Liver (tissue), 9 donors: ENCODE measurements around the gene KRT86. TPM values are rescaled to one million over a fixed set of nuclear protein-coding genes. Genes with fewer than 3 reads are reported as not detected.

ENCODE experiments used
- DNase-seq: peaks from one replicate; pipeline ENCODE4 v3.0.0-alpha.2; 2017; ENCODE audit warnings: low spot score
- H3K27ac ChIP-seq, 2 donors: one replicate each; pipeline ENCODE4 v1.7.0; 2013; ENCODE audit warnings: inconsistent platforms in 2 of 2, low read length in 2 of 2, control low read depth in 1 of 2, low read depth in 1 of 2, mild to moderate bottlenecking in 1 of 2
- H3K27me3 ChIP-seq, 4 donors: one replicate each; pipeline versions ENCODE4 v1.6.1 to v1.7.0; 2013; ENCODE audit warnings: low read length in 3 of 4, inconsistent platforms in 1 of 4, mild to moderate bottlenecking in 1 of 4, moderate library complexity in 1 of 4; ENCODE audit not compliant: control insufficient read depth in 4 of 4, insufficient read depth in 4 of 4
- H3K36me3 ChIP-seq, 4 donors: one replicate each; pipeline versions ENCODE4 v1.6.1 to v1.7.0; 2013; ENCODE audit warnings: low read length in 3 of 4, mild to moderate bottlenecking in 3 of 4, low read depth in 1 of 4, moderate library complexity in 1 of 4; ENCODE audit not compliant: control insufficient read depth in 4 of 4, insufficient read depth in 3 of 4
- H3K4me1 ChIP-seq, 4 donors: one replicate each; pipeline versions ENCODE4 v1.6.1 to v1.7.0; 2013; ENCODE audit warnings: low read length in 3 of 4, mild to moderate bottlenecking in 3 of 4, moderate library complexity in 1 of 4; ENCODE audit not compliant: control insufficient read depth in 4 of 4, insufficient read depth in 4 of 4
- H3K4me3 ChIP-seq, 3 donors: one replicate each; pipeline versions ENCODE4 v1.6.1 to v1.7.0; 2013; ENCODE audit warnings: low read length in 3 of 3, control low read depth in 1 of 3, low read depth in 1 of 3, mild to moderate bottlenecking in 1 of 3
- H3K9ac ChIP-seq, 2 donors: one replicate each; pipeline ENCODE4 v1.7.0; 2013; ENCODE audit warnings: low read length in 2 of 2, mild to moderate bottlenecking in 2 of 2, moderate library complexity in 2 of 2, control low read depth in 1 of 2, low read depth in 1 of 2
- H3K9me3 ChIP-seq, 4 donors: one replicate each; pipeline versions ENCODE4 v1.6.1 to v1.7.0; 2013; ENCODE audit warnings: low read length in 3 of 4; ENCODE audit not compliant: control insufficient read depth in 4 of 4
- FOXA1 ChIP-seq: IDR thresholded peaks from 2 replicates; pipeline ENCODE4 v1.6.1; 2016; ENCODE audit warnings: antibody characterized with exemption
- HNF4A ChIP-seq, 2 donors: conservative IDR thresholded peaks; 2 replicates each; pipeline ENCODE4 v1.6.1; 2016; ENCODE audit warnings: antibody characterized with exemption in 2 of 2, mild to moderate bottlenecking in 2 of 2
- HNF4G ChIP-seq: IDR thresholded peaks from 2 replicates; pipeline ENCODE4 v1.6.1; 2016; ENCODE audit warnings: antibody characterized with exemption
- JUND ChIP-seq, 2 donors: IDR thresholded peaks; 2 replicates each; pipeline ENCODE4 v1.6.1; 2016; ENCODE audit warnings: antibody characterized with exemption in 2 of 2
- YY1 ChIP-seq: IDR thresholded peaks from 2 replicates; pipeline ENCODE4 v1.6.1; 2016; ENCODE audit warnings: antibody characterized with exemption, mild to moderate bottlenecking
- WGBS: extraction: QIAGEN DNeasy Blood & Tissue Kit; methylation state at CpG from one replicate; pipeline ENCODE4 v1.1.7; 2013; 5-methylcytosine and 5-hydroxymethylcytosine counted together
- polyA plus RNA-seq, 2 donors: library from polyadenylated mRNA; stranded (reverse) in 1 of 2; unstranded in 1 of 2; fragments of 200-250 nt in 1 of 2; fragments of >200 nt in 1 of 2; fragmentation: Nextera tagmentation in 1 of 2; extraction: Ambion mirVana in 1 of 2; gene quantifications; one replicate each; pipeline versions ENCODE4 v1.2.1 to v1.2.3, GENCODE V29; 2013 to 2015
- total RNA-seq, 2 donors: library from RNA; depleted of rRNA; stranded (reverse); fragments of >200 nt; gene quantifications; one replicate each; pipeline ENCODE4 v1.2.3, GENCODE V29; 2014
- TF ChIP-seq, protein P1 (sequence below): IDR thresholded peaks from 2 replicates; pipeline ENCODE4 v1.6.1; 2016; ENCODE audit warnings: antibody characterized with exemption
- TF ChIP-seq, protein P2 (sequence below): fragments of 150-350 bp; IDR thresholded peaks from 2 replicates; pipeline ENCODE4 v1.5.1; 2017; ENCODE audit warnings: improper control_type of control experiment, low read depth, low read length; ENCODE audit not compliant: missing input control
- TF ChIP-seq, protein P3 (sequence below): IDR thresholded peaks from 2 replicates; pipeline ENCODE4 v1.6.1; 2016; ENCODE audit warnings: antibody characterized with exemption, mild to moderate bottlenecking
- donor health status: healthy.
- donor health status: healthy.
- donor health status: healthy.
- donor health status: healthy.
- donor health status: healthy.

Gene KRT86
- total and polyA plus RNA-seq, 4 donors = 0.08 TPM; not detected in 3

DNA sequence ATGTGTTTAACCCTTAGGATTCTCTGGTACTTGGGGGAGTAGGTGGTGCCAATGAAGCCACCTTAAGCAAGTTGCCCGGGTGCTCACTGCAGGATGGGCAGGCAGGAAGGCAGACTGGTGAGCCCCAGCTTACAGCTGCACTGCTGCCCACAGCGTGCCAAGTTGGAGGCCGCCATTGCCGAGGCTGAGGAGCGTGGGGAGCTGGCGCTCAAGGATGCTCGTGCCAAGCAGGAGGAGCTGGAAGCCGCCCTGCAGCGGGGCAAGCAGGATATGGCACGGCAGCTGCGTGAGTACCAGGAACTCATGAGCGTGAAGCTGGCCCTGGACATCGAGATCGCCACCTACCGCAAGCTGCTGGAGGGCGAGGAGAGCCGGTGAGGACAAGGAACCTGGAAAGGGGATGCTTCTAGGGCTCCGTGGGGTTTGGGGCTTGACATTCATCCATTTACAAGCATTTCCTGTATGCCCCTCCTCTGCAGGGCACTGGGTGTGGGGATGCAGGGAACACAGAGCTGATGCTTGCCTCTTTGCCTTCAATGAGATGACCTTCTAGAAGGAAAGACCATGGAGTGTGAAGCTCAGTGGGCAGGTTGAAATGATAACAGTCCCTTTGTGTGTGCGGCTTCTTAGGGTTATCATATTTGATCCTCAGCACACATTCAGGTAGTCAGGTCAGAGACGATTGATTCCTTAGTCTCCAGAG, 29.0 kb upstream of the KRT86 start (continued):
- TF ChIP-seq, protein P1, sequence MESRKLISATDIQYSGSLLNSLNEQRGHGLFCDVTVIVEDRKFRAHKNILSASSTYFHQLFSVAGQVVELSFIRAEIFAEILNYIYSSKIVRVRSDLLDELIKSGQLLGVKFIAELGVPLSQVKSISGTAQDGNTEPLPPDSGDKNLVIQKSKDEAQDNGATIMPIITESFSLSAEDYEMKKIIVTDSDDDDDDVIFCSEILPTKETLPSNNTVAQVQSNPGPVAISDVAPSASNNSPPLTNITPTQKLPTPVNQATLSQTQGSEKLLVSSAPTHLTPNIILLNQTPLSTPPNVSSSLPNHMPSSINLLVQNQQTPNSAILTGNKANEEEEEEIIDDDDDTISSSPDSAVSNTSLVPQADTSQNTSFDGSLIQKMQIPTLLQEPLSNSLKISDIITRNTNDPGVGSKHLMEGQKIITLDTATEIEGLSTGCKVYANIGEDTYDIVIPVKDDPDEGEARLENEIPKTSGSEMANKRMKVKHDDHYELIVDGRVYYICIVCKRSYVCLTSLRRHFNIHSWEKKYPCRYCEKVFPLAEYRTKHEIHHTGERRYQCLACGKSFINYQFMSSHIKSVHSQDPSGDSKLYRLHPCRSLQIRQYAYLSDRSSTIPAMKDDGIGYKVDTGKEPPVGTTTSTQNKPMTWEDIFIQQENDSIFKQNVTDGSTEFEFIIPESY = no peak

DNA sequence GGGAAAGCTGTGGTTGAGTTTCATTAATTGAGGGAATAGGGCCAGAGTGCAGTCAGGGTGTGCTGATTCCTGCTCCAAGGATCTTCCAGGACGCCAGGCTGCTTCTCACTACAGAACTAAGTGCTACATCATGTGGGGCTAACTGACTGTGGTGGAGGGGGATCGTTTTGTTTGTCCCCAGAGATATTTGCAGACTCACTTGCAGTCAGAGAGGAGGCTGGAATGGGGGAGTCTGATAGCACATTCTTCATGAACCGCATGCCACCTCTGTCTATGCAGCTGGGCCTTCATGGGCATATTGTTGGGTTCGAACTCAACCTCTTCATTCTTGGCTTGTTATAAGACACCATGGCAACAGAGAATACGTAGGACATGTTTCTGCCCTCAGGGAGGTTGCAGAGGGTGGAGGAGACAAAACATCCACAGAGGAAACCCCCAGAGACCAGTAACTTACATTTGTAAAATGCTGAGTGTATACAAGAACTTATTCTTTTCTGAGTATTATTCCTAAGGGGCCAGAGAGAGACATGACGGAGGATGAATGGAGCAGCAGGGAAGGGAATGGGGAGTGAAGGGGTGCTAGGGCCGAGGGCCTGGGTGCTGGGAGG, 28.4 kb upstream of the KRT86 start:
- H3K9me3 ChIP-seq = no peaks in the 10 kb centered on the region
- WGBS = 70% methylated on average over 7 of the region's 7 CpGs
- TF ChIP-seq, protein P2, sequence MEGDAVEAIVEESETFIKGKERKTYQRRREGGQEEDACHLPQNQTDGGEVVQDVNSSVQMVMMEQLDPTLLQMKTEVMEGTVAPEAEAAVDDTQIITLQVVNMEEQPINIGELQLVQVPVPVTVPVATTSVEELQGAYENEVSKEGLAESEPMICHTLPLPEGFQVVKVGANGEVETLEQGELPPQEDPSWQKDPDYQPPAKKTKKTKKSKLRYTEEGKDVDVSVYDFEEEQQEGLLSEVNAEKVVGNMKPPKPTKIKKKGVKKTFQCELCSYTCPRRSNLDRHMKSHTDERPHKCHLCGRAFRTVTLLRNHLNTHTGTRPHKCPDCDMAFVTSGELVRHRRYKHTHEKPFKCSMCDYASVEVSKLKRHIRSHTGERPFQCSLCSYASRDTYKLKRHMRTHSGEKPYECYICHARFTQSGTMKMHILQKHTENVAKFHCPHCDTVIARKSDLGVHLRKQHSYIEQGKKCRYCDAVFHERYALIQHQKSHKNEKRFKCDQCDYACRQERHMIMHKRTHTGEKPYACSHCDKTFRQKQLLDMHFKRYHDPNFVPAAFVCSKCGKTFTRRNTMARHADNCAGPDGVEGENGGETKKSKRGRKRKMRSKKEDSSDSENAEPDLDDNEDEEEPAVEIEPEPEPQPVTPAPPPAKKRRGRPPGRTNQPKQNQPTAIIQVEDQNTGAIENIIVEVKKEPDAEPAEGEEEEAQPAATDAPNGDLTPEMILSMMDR = no peak
- TF ChIP-seq HNF4A (conservative IDR thresholded peaks at IDR 0.05) = no peak
- TF ChIP-seq JUND (IDR thresholded peaks at IDR 0.05) = no peak
- TF ChIP-seq, protein P3, sequence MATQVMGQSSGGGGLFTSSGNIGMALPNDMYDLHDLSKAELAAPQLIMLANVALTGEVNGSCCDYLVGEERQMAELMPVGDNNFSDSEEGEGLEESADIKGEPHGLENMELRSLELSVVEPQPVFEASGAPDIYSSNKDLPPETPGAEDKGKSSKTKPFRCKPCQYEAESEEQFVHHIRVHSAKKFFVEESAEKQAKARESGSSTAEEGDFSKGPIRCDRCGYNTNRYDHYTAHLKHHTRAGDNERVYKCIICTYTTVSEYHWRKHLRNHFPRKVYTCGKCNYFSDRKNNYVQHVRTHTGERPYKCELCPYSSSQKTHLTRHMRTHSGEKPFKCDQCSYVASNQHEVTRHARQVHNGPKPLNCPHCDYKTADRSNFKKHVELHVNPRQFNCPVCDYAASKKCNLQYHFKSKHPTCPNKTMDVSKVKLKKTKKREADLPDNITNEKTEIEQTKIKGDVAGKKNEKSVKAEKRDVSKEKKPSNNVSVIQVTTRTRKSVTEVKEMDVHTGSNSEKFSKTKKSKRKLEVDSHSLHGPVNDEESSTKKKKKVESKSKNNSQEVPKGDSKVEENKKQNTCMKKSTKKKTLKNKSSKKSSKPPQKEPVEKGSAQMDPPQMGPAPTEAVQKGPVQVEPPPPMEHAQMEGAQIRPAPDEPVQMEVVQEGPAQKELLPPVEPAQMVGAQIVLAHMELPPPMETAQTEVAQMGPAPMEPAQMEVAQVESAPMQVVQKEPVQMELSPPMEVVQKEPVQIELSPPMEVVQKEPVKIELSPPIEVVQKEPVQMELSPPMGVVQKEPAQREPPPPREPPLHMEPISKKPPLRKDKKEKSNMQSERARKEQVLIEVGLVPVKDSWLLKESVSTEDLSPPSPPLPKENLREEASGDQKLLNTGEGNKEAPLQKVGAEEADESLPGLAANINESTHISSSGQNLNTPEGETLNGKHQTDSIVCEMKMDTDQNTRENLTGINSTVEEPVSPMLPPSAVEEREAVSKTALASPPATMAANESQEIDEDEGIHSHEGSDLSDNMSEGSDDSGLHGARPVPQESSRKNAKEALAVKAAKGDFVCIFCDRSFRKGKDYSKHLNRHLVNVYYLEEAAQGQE = no peak
- H3K4me1 ChIP-seq = no peaks in the 10 kb centered on the region
- no peaks in the 10 kb centered on the region for H3K36me3 ChIP-seq
- no peak overlapping the region for H3K27ac ChIP-seq
- no peak for DNase-seq
- no peak overlapping the region for H3K9ac ChIP-seq
- no peak overlapping the region for H3K4me3 ChIP-seq
- H3K27me3 ChIP-seq = peaks cover 0 to 9% (median 1%) of the 10 kb centered on the region in 4 donors

DNA sequence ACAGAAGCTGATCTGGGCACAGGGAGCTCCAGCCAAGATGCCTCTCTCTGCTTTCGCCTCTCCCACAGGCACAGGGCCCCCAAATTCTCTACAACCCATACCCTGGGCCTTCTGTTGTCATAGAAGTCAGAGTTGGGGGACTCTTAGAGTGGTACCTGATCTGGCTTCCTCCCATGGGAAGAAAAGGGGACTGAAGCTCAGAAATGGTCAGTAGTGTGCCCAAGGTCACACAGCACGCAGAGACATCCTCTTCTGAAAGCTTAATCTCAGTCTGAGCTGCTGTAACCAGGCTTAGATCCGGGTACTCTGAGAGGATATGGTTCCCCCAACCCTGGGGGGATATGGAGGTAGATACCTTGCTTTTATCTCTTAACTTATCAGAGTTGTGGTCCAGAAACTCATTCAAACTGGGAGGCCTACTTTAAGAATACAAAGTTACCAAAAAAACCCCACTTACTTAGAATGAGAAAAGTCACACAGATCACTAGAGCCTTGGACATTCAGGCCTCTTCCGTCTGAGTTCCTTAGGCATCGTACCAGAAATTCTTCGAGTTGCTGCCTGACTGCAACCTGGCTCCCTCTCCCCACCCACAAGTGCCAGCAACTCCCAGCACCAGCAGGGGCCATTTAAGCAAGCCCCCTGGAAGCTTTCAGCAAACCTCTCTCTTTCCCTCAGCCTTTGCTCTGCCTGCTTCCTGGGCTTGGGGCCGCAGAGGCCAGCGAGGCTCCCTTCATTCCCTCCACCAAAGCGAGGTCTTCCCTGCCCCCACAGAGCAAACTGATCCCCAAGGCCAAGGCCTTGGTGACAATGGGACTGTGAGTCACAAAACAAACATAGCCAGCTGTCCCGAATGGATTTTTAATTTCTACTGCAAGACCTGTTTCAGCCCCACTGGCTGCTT, 27.5 kb upstream of the KRT86 start:
- Histone ChIP-seq H3K4me1 (no peaks in the 10 kb centered on the region), H3K9me3 (no peaks in the 10 kb centered on the region), H3K36me3 (no peaks in the 10 kb centered on the region), H3K27ac (no peak overlapping the region), H3K9ac (no peak overlapping the region), H3K27me3 (peaks cover 0 to 9% (median 1%) of the 10 kb centered on the region in 4 donors), H3K4me3 (no peak overlapping the region)
- no peak for DNase-seq
- 69% methylated on average over 10 of the region's 10 CpGs for WGBS
- TF ChIP-seq JUND (IDR thresholded peaks at IDR 0.05) = peak; percentile 55 to 62
- TF ChIP-seq, protein P2 = no peak
- TF ChIP-seq, protein P1 = no peak
- no peak for TF ChIP-seq YY1
- TF ChIP-seq FOXA1 = no peak
- TF ChIP-seq, protein P3 = no peak
- TF ChIP-seq HNF4G = no peak
- no peak for TF ChIP-seq HNF4A (conservative IDR thresholded peaks at IDR 0.05)
